ENCODE results near the gene TMEM205. TPM values are rescaled to one million over a fixed set of nuclear protein-coding genes. Genes with fewer than 3 reads are reported as not detected.
A peak's percentile ranks its signal among the peaks of the same experiment; 100 is the strongest.
"Not testable (repeated sequence)": the region's sequence is repeated elsewhere in the genome, so short reads cannot be mapped to it uniquely, and the experiment has no call there.

Gene TMEM205
- total and polyA plus RNA-seq, 2 donors, result 63.8 to 144 TPM

DNA sequence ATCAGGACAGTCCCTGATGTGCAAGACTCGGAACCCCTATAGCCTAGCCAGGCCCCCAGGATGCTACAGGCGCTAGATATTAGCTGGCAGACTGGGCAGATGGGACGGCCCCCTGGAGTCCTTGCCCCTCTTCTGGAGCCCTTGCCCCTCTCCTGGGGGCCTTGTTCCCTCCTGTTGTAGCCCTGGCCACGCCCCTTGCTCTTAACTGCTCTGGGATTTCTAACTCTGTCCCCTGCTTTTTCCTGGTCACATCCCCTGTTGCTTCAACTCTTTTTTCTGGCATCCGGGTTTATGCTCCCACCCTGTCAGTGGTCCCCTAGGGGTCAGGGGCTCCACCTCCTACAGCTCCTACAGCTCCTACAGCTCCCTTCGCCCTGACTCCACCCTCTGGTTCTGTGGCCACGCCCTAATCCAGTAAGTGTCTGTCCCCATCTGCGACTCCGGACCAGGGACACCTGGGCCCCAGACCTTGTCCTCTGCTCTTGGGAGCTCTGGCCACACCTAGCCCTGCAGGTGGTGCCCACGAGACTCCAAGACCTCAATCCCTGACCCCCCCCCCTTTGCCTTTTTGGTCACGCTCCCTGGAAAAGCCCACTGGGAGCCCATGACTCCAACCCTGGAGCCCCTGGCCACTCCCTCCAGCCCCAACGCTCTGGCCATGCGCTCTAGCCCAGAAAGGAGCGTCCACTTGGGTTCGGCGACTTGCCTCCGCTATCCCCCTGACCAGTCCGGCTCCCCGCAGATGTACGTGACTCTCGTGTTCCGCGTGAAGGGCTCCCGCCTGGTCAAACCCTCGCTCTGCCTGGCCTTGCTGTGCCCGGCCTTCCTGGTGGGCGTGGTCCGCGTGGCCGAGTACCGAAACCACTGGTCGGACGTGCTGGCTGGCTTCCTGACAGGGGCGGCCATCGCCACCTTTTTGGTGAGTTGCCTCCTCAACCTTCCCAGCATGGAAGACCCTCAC, 16.0 kb upstream of the TMEM205 start:
- no peaks in the 10 kb centered on the region for H3K4me1 ChIP-seq (ENCODE audit: insufficient read depth)
- no peak for DNase-seq (ENCODE audit: extremely low spot score)
- no peak overlapping the region for H3K4me3 ChIP-seq (ENCODE audit: low read depth, low read length)
- WGBS, result 79% methylated on average over 35 of the region's 35 CpGs
- H3K36me3 ChIP-seq (ENCODE audit: insufficient read depth), result no peaks in the 10 kb centered on the region
- no peak overlapping the region for H3K27ac ChIP-seq (ENCODE audit: low read depth)

DNA sequence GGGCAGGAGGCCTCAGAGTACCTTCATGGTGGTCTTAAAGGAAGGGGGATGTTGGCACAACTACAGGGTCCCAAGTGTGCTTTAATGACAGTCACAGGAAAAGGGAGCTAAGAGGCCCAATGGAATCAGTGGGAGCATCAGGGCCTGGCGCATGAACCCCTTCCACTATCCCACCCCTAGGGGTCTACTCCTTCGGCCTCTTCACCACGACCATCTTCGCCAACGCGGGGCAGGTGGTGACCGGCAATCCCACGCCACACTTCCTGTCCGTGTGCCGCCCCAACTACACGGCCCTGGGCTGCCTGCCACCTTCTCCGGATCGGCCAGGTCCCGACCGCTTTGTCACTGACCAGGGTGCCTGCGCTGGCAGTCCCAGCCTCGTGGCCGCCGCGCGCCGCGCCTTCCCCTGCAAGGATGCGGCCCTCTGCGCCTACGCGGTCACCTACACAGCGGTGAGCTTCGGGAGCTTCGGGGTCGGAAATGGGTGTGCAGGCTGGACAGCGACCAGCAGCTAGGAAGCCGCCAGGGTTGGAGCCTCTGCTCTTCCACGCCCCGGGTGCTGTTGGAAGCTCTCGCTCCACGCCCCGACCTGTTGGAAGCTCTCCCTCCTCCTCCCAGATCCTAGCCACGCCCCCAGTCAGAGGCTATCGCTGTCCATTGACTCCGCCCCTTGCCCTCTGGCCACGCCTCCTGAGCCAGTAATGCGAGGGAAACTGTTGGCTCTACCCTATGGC, 15.1 kb upstream of the TMEM205 start:
- no peaks in the 10 kb centered on the region for H3K4me1 ChIP-seq (ENCODE audit: insufficient read depth)
- H3K36me3 ChIP-seq (ENCODE audit: insufficient read depth), result no peaks in the 10 kb centered on the region
- no peak overlapping the region for H3K4me3 ChIP-seq (ENCODE audit: low read depth, low read length)
- 60% methylated on average over 43 of the region's 43 CpGs for WGBS
- no peak for DNase-seq (ENCODE audit: extremely low spot score)
- no peak overlapping the region for H3K27ac ChIP-seq (ENCODE audit: low read depth)

DNA sequence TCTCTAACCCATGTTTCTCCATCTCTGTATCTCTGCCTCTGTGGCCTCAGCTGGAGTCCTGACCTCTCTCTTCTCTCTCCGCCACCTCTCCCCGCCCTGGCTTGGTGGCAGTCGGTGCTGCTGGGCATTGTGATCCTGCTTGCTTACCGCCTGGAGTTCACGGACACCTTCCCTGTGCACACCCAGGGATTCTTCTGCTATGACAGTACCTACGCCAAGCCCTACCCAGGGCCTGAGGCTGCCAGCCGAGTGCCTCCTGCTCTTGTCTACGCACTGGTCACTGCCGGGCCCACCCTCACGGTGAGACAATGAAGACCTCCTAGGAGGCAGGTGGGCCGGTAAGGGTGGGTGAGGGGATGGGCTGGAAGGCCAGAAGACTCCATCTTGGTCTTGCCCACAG, 13.4 kb upstream of the TMEM205 start:
- H3K4me3 ChIP-seq (ENCODE audit: low read depth, low read length), result no peak overlapping the region
- 87% methylated on average over 11 of the region's 11 CpGs for WGBS
- H3K4me1 ChIP-seq (ENCODE audit: insufficient read depth), result peaks cover 3% of the 10 kb centered on the region
- no peak overlapping the region for H3K27ac ChIP-seq (ENCODE audit: low read depth)
- no peaks in the 10 kb centered on the region for H3K36me3 ChIP-seq (ENCODE audit: insufficient read depth)
- no peak for DNase-seq (ENCODE audit: extremely low spot score)

DNA sequence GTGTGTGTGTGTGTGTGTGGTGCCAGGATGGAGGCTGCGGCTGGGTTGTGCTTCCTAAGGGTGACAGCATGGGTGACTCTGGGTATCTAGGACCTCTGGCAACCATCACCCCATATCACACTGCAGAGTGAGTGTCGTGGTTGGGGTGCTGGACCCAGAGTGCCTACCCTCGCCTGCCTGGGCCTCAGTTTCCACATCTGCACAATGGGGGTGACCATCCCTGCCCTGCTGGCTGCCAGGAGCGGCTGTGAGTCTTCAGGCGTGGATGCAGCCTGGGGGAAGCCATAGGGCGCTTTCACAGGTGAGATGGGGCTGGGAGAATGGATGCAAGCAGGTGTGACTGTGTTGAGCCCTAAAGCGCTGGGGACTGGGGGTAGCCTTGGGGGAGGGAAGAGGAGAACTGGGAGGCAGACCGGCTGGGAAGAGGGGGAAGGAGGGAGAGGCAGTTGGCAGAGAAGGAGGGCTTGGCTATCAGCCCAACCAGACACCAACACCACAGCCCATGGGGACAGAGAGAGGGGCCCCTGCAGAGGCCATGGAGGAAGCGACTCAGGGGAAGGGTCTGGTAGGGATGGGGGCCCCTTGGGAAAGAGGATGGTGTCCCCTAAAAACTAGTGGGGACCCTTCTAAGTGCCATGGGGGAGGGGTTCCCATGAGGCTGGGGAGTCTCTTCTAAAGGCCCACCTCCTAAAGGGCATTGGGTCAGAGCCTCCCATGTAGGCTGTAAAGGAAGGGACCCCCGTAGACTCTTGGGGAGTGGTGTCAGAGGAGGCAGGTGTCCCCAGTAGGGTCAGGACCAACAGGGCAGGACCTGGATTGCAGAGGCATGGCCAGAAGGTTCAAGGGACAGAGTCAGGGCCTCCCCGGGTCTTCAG, 10.8 kb upstream of the TMEM205 start:
- Histone ChIP-seq H3K4me1 (ENCODE audit: insufficient read depth) (peaks cover 3% of the 10 kb centered on the region), H3K36me3 (ENCODE audit: insufficient read depth) (no peaks in the 10 kb centered on the region), H3K27ac (ENCODE audit: low read depth) (no peak overlapping the region), H3K4me3 (ENCODE audit: low read depth, low read length) (no peak overlapping the region)
- WGBS, result 82% methylated on average over 11 of the region's 11 CpGs
- DNase-seq (ENCODE audit: extremely low spot score), result no peak

DNA sequence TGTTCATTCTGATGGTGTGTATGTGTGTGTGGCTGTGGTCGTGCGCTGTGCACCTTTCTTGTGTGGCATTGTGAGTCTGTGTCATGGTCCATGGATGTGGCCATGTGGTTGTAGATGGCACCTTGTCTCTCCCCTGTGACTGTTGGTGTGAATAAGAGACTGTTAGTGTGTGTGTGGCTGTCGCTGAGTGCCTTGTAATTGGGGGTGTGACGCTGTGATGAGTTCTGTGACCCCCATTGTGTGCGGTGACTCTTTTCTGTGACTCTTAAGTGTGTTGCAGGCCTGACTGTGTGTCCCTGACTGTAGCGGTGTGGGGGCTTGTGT, 10.0 kb upstream of the TMEM205 start:
- H3K27ac ChIP-seq (ENCODE audit: low read depth), result no peak overlapping the region
- DNase-seq (ENCODE audit: extremely low spot score), result no peak
- WGBS, result 81% methylated on average over 6 of the region's 6 CpGs
- peaks cover 3% of the 10 kb centered on the region for H3K4me1 ChIP-seq (ENCODE audit: insufficient read depth)
- no peaks in the 10 kb centered on the region for H3K36me3 ChIP-seq (ENCODE audit: insufficient read depth)
- H3K4me3 ChIP-seq (ENCODE audit: low read depth, low read length), result peak overlapping the region; percentile 67

DNA sequence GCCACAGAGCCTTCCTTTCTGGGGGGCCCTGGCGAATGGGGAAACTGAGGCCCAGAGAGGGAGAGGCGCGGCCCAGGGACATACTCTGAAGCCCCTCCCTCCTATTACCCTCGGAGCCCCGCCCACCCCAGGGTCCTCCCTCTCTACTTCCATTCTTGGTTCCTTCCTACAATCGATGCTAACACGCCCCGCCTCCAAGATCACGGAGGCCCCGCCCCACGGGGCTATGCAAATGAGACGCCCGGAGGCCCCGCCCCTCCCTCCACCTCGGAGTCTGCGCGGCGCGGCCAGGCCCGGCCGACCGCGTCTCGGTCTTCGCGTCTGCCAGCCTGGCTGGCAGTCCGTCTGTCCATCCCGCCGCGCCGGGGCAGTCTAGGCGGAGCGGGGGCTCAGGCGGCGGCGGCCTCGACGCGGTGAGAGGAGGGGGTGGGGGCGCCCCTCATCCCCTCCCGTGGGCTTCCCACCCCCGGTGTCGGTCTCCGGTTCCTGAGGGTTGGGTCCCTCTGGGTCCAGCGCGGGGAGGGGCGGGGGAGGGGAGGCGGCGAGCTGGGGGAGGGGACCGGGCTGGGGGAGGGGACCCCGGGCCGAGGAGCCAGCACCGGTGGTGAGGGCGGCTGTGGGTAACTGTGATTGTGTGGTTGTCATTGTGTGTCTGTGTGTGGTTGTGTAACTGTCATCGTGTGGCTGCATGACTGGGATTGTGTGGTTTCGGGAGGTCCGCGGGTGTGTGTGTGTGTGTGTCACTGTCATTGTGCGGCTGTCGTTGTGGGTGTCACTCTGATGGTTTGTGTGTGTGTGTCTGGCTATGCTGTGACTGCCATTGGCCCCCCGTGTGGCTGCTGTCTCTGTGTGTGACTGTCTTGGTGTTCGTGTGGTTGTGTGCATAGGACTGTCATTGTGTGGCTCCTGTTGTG, 9.3 kb upstream of the TMEM205 start, which contains the start of gene PLPPR2:
Gene PLPPR2, plus strand, starts transcription at position 273 of the 914 bp plus-strand sequence. CDS start 2,242 bp downstream, outside the sequence.
- no peak within 1 kb of the TSS for H3K27ac ChIP-seq (ENCODE audit: low read depth)
- no peaks in the 10 kb centered on the region for H3K36me3 ChIP-seq (ENCODE audit: insufficient read depth)
- WGBS, result 5% methylated on average over 62 of the region's 62 CpGs
- H3K4me1 ChIP-seq (ENCODE audit: insufficient read depth), result peaks cover 3% of the 10 kb centered on the region
- H3K4me3 ChIP-seq (ENCODE audit: low read depth, low read length), result peak within 1 kb of the TSS; percentile 67
- peak; percentile 63 for DNase-seq (ENCODE audit: extremely low spot score)

DNA sequence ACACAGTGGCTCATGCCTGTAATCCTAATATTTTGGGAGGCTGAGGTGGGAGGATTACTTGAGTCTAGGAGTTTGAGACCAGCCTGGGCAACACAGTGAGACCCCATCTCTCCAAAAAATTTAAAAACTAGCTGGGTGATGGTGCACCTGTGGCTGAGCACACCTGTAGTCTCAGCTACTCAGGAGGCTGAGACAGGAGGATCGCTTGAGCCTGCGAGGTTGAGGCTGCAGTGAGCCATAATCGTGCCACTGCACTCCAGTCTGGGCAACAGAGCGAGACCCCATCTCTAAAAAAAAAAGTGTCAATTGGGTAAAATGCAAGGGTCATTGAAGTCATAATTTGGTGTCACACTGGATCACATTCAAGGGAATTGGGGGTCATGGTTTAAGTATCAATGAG, 8.0 kb upstream of the TMEM205 start:
- DNase-seq (ENCODE audit: extremely low spot score); H3K27ac ChIP-seq (ENCODE audit: low read depth); H3K36me3 ChIP-seq (ENCODE audit: insufficient read depth); H3K4me1 ChIP-seq (ENCODE audit: insufficient read depth); H3K4me3 ChIP-seq (ENCODE audit: low read depth, low read length): not testable (repeated sequence)
- over 99% methylated on average over 4 of the region's 4 CpGs for WGBS

DNA sequence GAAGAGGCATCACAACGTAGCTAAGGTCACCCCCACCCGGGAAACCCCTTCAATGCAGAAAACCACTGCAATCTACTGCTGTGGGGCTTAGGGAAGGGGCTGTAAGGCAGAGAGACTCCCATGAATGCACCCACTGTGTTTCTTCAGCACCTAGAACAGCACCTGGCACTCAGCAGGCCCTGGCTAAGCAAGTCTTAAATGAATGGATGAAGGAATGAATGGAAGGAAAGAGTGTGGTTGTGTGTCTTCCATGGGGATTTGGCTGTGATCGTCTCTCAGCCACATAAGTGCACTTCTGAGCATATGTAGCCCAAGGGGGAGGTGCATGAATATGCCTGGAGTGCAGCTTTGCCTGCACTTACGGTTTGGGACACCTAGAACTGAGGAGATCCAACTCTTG, 3.1 kb upstream of the TMEM205 start:
- Histone ChIP-seq H3K4me1 (ENCODE audit: insufficient read depth) (no peaks in the 10 kb centered on the region), H3K27ac (ENCODE audit: low read depth) (no peak overlapping the region), H3K4me3 (ENCODE audit: low read depth, low read length) (no peak overlapping the region), H3K36me3 (ENCODE audit: insufficient read depth) (no peaks in the 10 kb centered on the region)
- no peak for DNase-seq (ENCODE audit: extremely low spot score)
- 93% methylated on average over 4 of the region's 4 CpGs for WGBS

DNA sequence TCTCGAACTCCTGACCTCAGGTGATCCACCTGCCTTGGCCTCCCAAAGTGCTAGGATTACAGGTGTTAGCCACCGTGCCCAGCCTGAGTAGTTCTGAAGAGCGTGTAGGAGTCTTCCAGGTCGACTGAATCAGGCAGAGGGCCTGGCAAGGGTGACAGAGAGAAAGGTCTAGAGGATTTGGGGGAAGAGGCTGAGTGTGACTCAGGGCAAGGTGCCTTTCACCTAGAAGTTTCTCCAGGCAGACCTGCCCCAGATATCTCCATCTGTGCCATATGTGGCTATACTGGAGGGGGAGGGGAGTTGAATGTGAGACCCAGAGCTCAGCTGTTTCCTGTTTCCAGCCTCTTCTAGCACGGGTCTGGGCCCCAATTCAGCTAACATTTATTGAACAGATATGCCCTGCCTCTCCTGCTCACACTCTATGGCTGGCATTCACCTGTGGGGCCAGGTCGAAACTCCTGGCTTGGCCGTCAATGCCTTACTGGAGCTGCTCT, 1.5 kb upstream of the TMEM205 start:
- no peaks in the 10 kb centered on the region for H3K4me1 ChIP-seq (ENCODE audit: insufficient read depth)
- H3K36me3 ChIP-seq (ENCODE audit: insufficient read depth), result no peaks in the 10 kb centered on the region
- no peak for DNase-seq (ENCODE audit: extremely low spot score)
- no peak overlapping the region for H3K4me3 ChIP-seq (ENCODE audit: low read depth, low read length)
- H3K27ac ChIP-seq (ENCODE audit: low read depth), result no peak overlapping the region
- 72% methylated on average over 7 of the region's 7 CpGs for WGBS

DNA sequence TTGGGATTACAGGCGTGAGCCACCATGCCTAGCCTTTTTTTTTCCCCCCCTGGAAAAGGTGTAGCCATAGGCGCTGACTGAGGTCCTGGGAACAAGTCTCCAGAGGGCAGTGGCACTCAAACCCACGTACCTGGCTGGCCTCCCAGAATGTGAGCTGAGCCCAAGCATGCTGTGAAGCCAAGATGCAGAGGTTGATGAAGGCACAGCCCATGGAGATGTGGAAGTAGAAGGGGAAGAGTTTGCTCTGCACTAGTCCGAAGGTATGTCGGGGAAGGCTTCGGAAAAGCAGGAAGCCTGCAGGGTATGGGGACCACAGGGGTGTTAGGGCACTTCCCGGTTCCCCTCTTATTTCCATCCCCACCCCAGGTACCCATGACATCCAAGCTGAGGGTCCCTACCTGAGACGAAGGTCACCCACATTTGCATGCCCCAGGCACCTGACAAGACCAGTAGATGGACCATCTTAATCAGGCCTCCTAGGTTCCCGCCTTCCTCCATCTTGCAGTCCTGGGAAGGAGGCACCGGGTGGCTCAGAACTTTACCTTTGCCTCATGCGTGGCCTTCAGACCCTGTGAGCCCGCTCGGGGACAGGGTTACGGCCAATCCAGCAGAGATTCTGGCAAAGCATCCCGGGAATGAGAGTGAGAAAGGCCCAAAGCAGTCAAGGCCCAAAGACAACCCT, 805 bp downstream of the TMEM205 start:
- Histone ChIP-seq H3K27ac (ENCODE audit: low read depth) (no peak overlapping the region), H3K36me3 (ENCODE audit: insufficient read depth) (no peaks in the 10 kb centered on the region), H3K4me1 (ENCODE audit: insufficient read depth) (no peaks in the 10 kb centered on the region), H3K4me3 (ENCODE audit: low read depth, low read length) (peak overlapping the region; percentile 55)
- no peak for DNase-seq (ENCODE audit: extremely low spot score)
- 40% methylated on average over 15 of the region's 15 CpGs for WGBS

DNA sequence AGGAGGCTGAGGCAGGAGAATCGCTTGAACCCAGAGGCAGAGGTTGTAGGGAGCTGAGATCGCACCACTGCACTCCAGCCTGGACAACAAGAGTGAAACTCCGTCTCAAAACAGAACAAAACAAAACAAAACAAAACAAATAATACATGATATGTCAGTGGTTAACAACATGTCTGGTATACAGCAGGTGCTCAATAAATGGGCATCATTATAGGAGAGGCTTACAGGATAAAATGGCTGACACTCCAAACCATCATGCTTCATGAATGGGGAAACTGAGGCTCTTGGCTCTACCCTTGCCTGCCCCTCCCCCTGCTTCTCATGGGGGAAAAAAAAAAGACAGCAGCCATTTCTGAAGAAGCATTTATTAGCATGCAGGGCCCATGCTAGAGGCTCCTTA, 3.6 kb downstream of the TMEM205 start:
- WGBS, result 95% methylated on average over 3 of the region's 3 CpGs
- no peak for DNase-seq (ENCODE audit: extremely low spot score)
- H3K4me3 ChIP-seq (ENCODE audit: low read depth, low read length), result no peak overlapping the region
- H3K36me3 ChIP-seq (ENCODE audit: insufficient read depth), result no peaks in the 10 kb centered on the region
- no peaks in the 10 kb centered on the region for H3K4me1 ChIP-seq (ENCODE audit: insufficient read depth)
- no peak overlapping the region for H3K27ac ChIP-seq (ENCODE audit: low read depth)

DNA sequence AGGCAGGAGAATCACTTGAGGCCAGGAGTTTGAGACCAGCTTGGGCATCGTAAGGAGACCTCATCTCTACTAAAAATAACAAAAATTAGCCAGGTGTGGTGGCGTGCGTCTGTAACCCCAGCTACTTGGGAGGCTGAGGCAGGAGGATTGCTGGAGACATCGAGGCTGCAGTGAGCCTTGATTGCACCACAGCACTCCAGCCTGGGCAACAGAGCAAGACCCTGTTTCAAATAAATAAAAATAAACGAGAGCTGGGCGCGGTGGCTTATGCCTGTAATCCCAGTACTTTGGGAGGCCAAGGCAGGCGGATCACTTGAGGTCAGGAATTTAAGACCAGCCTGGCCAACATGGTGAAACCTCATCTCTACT, 6.0 kb downstream of the TMEM205 start:
- 75% methylated on average over 8 of the region's 8 CpGs for WGBS
- H3K27ac ChIP-seq (ENCODE audit: low read depth); DNase-seq (ENCODE audit: extremely low spot score); H3K4me3 ChIP-seq (ENCODE audit: low read depth, low read length); H3K4me1 ChIP-seq (ENCODE audit: insufficient read depth); H3K36me3 ChIP-seq (ENCODE audit: insufficient read depth): not testable (repeated sequence)
